K562 (cell line): ENCODE data around the gene CCDC92. TPM values are rescaled to one million over a fixed set of nuclear protein-coding genes. Genes with fewer than 3 reads are reported as not detected.
A peak's percentile ranks its signal among the peaks of the same experiment; 100 is the strongest.

Experiments
- ARNT ChIP-seq, 2 experiments: fragments of 450-650 bp; IDR thresholded peaks; 2 replicates each; pipeline ENCODE4 v1.6.1; 2016; ENCODE audit warnings: mild to moderate bottlenecking in 1 of 2
- EP300 ChIP-seq: IDR thresholded peaks from 2 replicates; pipeline ENCODE4 v1.6.1; 2012; ENCODE audit warnings: low read length, improper control_type of control experiment
- FOS ChIP-seq: IDR thresholded peaks from 3 replicates; pipeline ENCODE4 v1.6.1; 2011; ENCODE audit not compliant: insufficient read length; ENCODE audit errors: extremely low read depth
- FOXA3 ChIP-seq, 2 experiments: fragments of 450-650 bp in 1 of 2; sonication (generic) in 1 of 2; formaldehyde crosslinking; IDR thresholded peaks in 1 of 2; conservative IDR thresholded peaks in 1 of 2; 2 replicates each; pipeline versions ENCODE4 v1.4.0 to v1.8.0; 2020 to 2022; ENCODE audit warnings: mild to moderate bottlenecking in 2 of 2, missing genetic modification reagents in 1 of 2
- HNRNPK ChIP-seq: fragments of 200-400 bp; formaldehyde crosslinking; IDR thresholded peaks from one replicate; pipeline ENCODE4 v1.6.1; 2018; ENCODE audit warnings: mild to moderate bottlenecking, low read depth, low read length; ENCODE audit not compliant: poor library complexity, severe bottlenecking
- JUN ChIP-seq, 2 experiments: sonication (generic) in 1 of 2; formaldehyde crosslinking in 1 of 2; IDR thresholded peaks; 2 replicates each; pipeline versions ENCODE4 v1.6.1 to v1.8.0; 2012 to 2022; ENCODE audit warnings: borderline replicate concordance in 2 of 2, mild to moderate bottlenecking in 2 of 2, improper control_type of control experiment in 1 of 2, low read depth in 1 of 2, low read length in 1 of 2, missing genetic modification reagents in 1 of 2
- MCM7 ChIP-seq, 2 experiments: fragments of 450-650 bp; IDR thresholded peaks; 2 replicates each; pipeline ENCODE4 v1.6.1; 2016 to 2018
- NCOR1 ChIP-seq: fragments of 450-650 bp; IDR thresholded peaks from 2 replicates; pipeline ENCODE4 v1.6.1; 2016; ENCODE audit warnings: mild to moderate bottlenecking, moderate library complexity
- NFXL1 ChIP-seq: fragments of 450-650 bp; formaldehyde crosslinking; IDR thresholded peaks from 2 replicates; pipeline ENCODE4 v1.4.0; 2021; ENCODE audit warnings: mild to moderate bottlenecking
- RBM22 ChIP-seq: fragments of 200-400 bp; formaldehyde crosslinking; IDR thresholded peaks from 2 replicates; pipeline ENCODE4 v1.6.1; 2018; ENCODE audit warnings: low read length, low read depth; ENCODE audit not compliant: poor library complexity, severe bottlenecking
- SNRNP70 ChIP-seq: fragments of 200-400 bp; formaldehyde crosslinking; optimal IDR thresholded peaks from 2 replicates; pipeline ENCODE3; 2017; ENCODE audit warnings: low read depth, low read length
- TCF3 ChIP-seq: sonication (generic); formaldehyde crosslinking; IDR thresholded peaks from 2 replicates; pipeline ENCODE4 v1.4.0; 2020; ENCODE audit warnings: mild to moderate bottlenecking, missing genetic modification reagents
- TSC22D4 ChIP-seq: fragments of 450-650 bp; IDR thresholded peaks from 2 replicates; pipeline ENCODE4 v1.6.1; 2016; ENCODE audit warnings: missing genetic modification characterization, missing biosample characterization, control low read depth
- ZC3H8 ChIP-seq: fragments of 450-650 bp; IDR thresholded peaks from 2 replicates; pipeline ENCODE4 v1.6.1; 2017
- ZNF24 ChIP-seq: fragments of 450-650 bp; IDR thresholded peaks from 2 replicates; pipeline ENCODE4 v1.6.1; 2016
- ZNF444 ChIP-seq: fragments of 250-450 bp; sonication (Bioruptor Pico); IDR thresholded peaks from 2 replicates; pipeline ENCODE4 v1.4.0; 2020; ENCODE audit warnings: mild to moderate bottlenecking, moderate library complexity
- ZNF668 ChIP-seq: fragments of 250-450 bp; sonication (Bioruptor Pico); IDR thresholded peaks from 2 replicates; pipeline ENCODE4 v1.8.0; 2022; ENCODE audit warnings: mild to moderate bottlenecking, inconsistent platforms
- polyA plus RNA-seq, 8 experiments: library from polyadenylated mRNA; depleted of rRNA in 4 of 8; stranded (reverse) in 5 of 8; unstranded in 3 of 8; fragments of >200 nt; fragmentation: Nextera tagmentation in 2 of 8; fragmentation: Illumina TruSeq in 1 of 8; extraction: Ambion mirVana in 2 of 8; extraction: Trizol in 1 of 8; gene quantifications; 2 replicates each; pipeline versions ENCODE4 v1.2.1 to v1.2.3, GENCODE V29; 2011 to 2014; ENCODE audit warnings: inconsistent platforms in 1 of 8, missing spikeins in 1 of 8
- total RNA-seq, 7 experiments: library from RNA; depleted of rRNA in 6 of 7; stranded (reverse); fragments of >200 nt in 6 of 7; fragmentation: Illumina TruSeq in 2 of 7; extraction: Trizol in 2 of 7; gene quantifications; 2 replicates each; pipeline versions ENCODE4 v1.2.1 to v1.2.3, GENCODE V29; 2011 to 2021; ENCODE audit warnings: low replicate concordance in 1 of 7
- TF ChIP-seq, protein P1 (sequence below): fragments of 450-650 bp; IDR thresholded peaks from 2 replicates; pipeline ENCODE4 v1.6.1; 2016; ENCODE audit warnings: mild to moderate bottlenecking, moderate library complexity
- TF ChIP-seq, protein P2 (sequence below): fragments of 450-650 bp; IDR thresholded peaks from 2 replicates; pipeline ENCODE4 v1.6.1; 2016; ENCODE audit warnings: missing biosample characterization, missing genetic modification characterization

Gene CCDC92
- total and polyA plus RNA-seq, 9 of the 15 experiments (the other 6 are each of a cell fraction or from before 2014, with no cell fraction given) = 0.27 to 5.9 (median 2.1) TPM

DNA sequence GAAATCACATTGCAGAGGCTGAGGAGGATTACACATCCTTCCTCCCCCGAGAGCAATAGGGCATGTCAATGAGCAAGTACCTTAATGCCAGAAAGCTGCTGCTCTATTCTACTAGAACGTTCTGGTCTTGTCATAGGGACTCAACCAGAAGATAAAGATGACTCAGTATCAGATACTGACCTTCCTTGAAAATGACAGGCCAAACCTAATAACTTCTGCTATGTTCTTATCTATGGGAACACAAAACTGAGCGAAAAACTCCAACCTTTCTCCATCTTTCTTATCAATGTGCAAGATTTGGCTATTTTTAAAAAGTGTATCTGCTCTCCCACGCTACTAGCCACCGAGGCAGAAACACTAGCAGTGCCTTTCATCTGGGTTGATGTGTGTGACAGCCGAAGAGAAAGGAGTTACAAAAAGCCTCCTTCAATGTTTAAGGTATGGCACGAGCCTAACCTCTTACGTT is 5.5 kb downstream of the CCDC92 start (continued):
- TF ChIP-seq, protein P1, sequence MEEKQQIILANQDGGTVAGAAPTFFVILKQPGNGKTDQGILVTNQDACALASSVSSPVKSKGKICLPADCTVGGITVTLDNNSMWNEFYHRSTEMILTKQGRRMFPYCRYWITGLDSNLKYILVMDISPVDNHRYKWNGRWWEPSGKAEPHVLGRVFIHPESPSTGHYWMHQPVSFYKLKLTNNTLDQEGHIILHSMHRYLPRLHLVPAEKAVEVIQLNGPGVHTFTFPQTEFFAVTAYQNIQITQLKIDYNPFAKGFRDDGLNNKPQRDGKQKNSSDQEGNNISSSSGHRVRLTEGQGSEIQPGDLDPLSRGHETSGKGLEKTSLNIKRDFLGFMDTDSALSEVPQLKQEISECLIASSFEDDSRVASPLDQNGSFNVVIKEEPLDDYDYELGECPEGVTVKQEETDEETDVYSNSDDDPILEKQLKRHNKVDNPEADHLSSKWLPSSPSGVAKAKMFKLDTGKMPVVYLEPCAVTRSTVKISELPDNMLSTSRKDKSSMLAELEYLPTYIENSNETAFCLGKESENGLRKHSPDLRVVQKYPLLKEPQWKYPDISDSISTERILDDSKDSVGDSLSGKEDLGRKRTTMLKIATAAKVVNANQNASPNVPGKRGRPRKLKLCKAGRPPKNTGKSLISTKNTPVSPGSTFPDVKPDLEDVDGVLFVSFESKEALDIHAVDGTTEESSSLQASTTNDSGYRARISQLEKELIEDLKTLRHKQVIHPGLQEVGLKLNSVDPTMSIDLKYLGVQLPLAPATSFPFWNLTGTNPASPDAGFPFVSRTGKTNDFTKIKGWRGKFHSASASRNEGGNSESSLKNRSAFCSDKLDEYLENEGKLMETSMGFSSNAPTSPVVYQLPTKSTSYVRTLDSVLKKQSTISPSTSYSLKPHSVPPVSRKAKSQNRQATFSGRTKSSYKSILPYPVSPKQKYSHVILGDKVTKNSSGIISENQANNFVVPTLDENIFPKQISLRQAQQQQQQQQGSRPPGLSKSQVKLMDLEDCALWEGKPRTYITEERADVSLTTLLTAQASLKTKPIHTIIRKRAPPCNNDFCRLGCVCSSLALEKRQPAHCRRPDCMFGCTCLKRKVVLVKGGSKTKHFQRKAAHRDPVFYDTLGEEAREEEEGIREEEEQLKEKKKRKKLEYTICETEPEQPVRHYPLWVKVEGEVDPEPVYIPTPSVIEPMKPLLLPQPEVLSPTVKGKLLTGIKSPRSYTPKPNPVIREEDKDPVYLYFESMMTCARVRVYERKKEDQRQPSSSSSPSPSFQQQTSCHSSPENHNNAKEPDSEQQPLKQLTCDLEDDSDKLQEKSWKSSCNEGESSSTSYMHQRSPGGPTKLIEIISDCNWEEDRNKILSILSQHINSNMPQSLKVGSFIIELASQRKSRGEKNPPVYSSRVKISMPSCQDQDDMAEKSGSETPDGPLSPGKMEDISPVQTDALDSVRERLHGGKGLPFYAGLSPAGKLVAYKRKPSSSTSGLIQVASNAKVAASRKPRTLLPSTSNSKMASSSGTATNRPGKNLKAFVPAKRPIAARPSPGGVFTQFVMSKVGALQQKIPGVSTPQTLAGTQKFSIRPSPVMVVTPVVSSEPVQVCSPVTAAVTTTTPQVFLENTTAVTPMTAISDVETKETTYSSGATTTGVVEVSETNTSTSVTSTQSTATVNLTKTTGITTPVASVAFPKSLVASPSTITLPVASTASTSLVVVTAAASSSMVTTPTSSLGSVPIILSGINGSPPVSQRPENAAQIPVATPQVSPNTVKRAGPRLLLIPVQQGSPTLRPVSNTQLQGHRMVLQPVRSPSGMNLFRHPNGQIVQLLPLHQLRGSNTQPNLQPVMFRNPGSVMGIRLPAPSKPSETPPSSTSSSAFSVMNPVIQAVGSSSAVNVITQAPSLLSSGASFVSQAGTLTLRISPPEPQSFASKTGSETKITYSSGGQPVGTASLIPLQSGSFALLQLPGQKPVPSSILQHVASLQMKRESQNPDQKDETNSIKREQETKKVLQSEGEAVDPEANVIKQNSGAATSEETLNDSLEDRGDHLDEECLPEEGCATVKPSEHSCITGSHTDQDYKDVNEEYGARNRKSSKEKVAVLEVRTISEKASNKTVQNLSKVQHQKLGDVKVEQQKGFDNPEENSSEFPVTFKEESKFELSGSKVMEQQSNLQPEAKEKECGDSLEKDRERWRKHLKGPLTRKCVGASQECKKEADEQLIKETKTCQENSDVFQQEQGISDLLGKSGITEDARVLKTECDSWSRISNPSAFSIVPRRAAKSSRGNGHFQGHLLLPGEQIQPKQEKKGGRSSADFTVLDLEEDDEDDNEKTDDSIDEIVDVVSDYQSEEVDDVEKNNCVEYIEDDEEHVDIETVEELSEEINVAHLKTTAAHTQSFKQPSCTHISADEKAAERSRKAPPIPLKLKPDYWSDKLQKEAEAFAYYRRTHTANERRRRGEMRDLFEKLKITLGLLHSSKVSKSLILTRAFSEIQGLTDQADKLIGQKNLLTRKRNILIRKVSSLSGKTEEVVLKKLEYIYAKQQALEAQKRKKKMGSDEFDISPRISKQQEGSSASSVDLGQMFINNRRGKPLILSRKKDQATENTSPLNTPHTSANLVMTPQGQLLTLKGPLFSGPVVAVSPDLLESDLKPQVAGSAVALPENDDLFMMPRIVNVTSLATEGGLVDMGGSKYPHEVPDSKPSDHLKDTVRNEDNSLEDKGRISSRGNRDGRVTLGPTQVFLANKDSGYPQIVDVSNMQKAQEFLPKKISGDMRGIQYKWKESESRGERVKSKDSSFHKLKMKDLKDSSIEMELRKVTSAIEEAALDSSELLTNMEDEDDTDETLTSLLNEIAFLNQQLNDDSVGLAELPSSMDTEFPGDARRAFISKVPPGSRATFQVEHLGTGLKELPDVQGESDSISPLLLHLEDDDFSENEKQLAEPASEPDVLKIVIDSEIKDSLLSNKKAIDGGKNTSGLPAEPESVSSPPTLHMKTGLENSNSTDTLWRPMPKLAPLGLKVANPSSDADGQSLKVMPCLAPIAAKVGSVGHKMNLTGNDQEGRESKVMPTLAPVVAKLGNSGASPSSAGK = no peak
- TF ChIP-seq ZNF24 (no peak), RBM22 (no peak), NCOR1 (peak; percentile 54), MCM7 (IDR thresholded peaks at IDR 0.05) (no peak), NFXL1 (CRISPR knock-in tag) (no peak), EP300 (peak; percentile 73), TSC22D4 (tag) (no peak), FOXA3 (CRISPR knock-in tag; conservative IDR thresholded peaks at IDR 0.05 in 1 of 2, IDR thresholded peaks at IDR 0.05 in 1 of 2) (no peak), ZNF668 (CRISPR knock-in tag) (no peak), HNRNPK (no peak), ARNT (IDR thresholded peaks at IDR 0.05) (no peak), FOS (peak; percentile 21), ZNF444 (CRISPR knock-in tag) (no peak), TCF3 (peak; percentile 67), JUN (IDR thresholded peaks at IDR 0.05; ENCODE audit: borderline replicate concordance, low read depth, low read length) (peak; percentile 89), JUN (CRISPR knock-in tag; IDR thresholded peaks at IDR 0.05; ENCODE audit: borderline replicate concordance) (no peak), SNRNP70 (no peak), ZC3H8 (no peak)
- TF ChIP-seq, protein P2, sequence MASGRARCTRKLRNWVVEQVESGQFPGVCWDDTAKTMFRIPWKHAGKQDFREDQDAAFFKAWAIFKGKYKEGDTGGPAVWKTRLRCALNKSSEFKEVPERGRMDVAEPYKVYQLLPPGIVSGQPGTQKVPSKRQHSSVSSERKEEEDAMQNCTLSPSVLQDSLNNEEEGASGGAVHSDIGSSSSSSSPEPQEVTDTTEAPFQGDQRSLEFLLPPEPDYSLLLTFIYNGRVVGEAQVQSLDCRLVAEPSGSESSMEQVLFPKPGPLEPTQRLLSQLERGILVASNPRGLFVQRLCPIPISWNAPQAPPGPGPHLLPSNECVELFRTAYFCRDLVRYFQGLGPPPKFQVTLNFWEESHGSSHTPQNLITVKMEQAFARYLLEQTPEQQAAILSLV (tag) = no peak
